Loucy (cell line): Measurements from ENCODE around the gene TGIF2.
"Not testable (repeated sequence)": the region's sequence is repeated elsewhere in the genome, so short reads cannot be mapped to it uniquely, and the experiment has no call there.

Experiments used
- EZH2phosphoT487 ChIP-seq: fragments of 200-600 bp; IDR thresholded peaks from 2 replicates; pipeline ENCODE4 v1.6.1; 2018; ENCODE audit warnings: antibody characterized with exemption, mild to moderate bottlenecking, moderate library complexity, borderline replicate concordance
- TF ChIP-seq, protein P1 (sequence below): fragments of 200-600 bp; sonication (generic); conservative IDR thresholded peaks from 2 replicates; pipeline ENCODE4 v1.5.1; 2014; ENCODE audit warnings: mild to moderate bottlenecking, antibody characterized with exemption, low read length

- TF ChIP-seq, protein P1, sequence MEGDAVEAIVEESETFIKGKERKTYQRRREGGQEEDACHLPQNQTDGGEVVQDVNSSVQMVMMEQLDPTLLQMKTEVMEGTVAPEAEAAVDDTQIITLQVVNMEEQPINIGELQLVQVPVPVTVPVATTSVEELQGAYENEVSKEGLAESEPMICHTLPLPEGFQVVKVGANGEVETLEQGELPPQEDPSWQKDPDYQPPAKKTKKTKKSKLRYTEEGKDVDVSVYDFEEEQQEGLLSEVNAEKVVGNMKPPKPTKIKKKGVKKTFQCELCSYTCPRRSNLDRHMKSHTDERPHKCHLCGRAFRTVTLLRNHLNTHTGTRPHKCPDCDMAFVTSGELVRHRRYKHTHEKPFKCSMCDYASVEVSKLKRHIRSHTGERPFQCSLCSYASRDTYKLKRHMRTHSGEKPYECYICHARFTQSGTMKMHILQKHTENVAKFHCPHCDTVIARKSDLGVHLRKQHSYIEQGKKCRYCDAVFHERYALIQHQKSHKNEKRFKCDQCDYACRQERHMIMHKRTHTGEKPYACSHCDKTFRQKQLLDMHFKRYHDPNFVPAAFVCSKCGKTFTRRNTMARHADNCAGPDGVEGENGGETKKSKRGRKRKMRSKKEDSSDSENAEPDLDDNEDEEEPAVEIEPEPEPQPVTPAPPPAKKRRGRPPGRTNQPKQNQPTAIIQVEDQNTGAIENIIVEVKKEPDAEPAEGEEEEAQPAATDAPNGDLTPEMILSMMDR, result not testable (repeated sequence)
- not testable (repeated sequence) for TF ChIP-seq EZH2phosphoT487
Measured at GRCh38 chr20:36564078-36564725, 9.2 kb upstream of the TGIF2 start.
